Measurements from ENCODE around the gene GABRR2. TPM values are rescaled to one million over a fixed set of nuclear protein-coding genes. Genes with fewer than 3 reads are reported as not detected.

Gene GABRR2
- total and polyA plus RNA-seq, 2 of the 4 experiments (the other 2 are of a cell fraction): 0.26 TPM; not detected in 1

DNA sequence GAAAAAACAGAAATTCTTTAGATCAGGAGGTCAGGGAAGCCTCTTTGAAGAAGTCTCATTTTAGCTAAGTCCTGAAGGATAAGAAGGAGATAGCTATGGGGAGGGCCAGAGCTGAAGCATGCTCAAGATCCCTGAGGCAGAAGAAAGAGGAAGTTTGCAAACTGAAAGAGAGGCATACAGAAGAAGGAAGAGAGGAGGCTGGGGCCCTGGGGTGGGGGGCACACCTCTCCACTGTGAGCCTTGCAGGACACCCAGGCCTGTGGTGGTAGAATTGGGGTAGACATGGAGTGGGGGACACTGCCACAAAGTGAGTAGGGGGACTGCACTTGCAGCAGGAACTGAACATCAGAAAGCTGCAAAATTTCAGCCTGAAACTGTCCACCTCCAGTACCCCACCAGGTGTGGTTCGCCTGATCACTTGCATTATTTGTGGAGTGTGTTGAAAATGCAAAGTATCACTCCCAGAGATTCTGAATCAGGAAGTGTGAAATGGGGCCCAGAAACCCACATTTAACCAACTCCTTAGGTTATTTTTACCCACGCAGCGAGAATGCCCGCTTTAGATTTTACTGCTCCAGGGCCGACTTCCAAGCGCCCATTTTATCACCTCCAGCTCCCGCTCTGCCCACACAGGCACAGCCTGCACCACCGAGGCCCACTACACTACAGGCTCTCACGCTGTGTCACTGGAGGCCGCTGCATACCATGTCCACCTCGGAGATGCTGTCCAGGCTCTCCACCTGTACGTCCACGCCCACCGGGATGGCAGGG, 44.0 kb downstream of the GABRR2 start:
- H3K18ac ChIP-seq (ENCODE audit: low read depth, low read length): no peak overlapping the region
- intact Hi-C loops (cut with micrococcal nuclease) (no loop called here), dilution Hi-C loops (cut with HindIII; ENCODE audit: low sequenced_read_pairs, unreplicated experiment) (no loop called here), in situ Hi-C loops (cut with MboI; ENCODE audit: low sequenced_read_pairs) (no loop called here)
- no peak overlapping the region for H2AFZ ChIP-seq (replicated peaks; ENCODE audit: low read length, poor library complexity)
- TF ChIP-seq FOS (IDR thresholded peaks at IDR 0.05; ENCODE audit: low read depth, low read length) (no peak), MAZ (IDR thresholded peaks at IDR 0.05; ENCODE audit: borderline replicate concordance, low read depth, low read length) (no peak), MAFK (IDR thresholded peaks at IDR 0.05; ENCODE audit: low read depth, low read length) (no peak), BHLHE40 (IDR thresholded peaks at IDR 0.05; ENCODE audit: low read depth, low read length) (no peak), POLR2A (IDR thresholded peaks at IDR 0.05; ENCODE audit: low read depth, low read length) (no peak), CEBPB (IDR thresholded peaks at IDR 0.05; ENCODE audit: low read depth, low read length) (no peak), MXI1 (IDR thresholded peaks at IDR 0.05; ENCODE audit: borderline replicate concordance, low read depth, low read length) (no peak), NFE2L2 (IDR thresholded peaks at IDR 0.05; ENCODE audit: low read depth, low read length) (no peak), RAD21 (IDR thresholded peaks at IDR 0.05; ENCODE audit: low read length) (no peak), SMC3 (IDR thresholded peaks at IDR 0.05; ENCODE audit: low read depth, low read length) (no peak), RCOR1 (IDR thresholded peaks at IDR 0.05; ENCODE audit: insufficient replicate concordance, low read length) (no peak), RFX5 (IDR thresholded peaks at IDR 0.05; ENCODE audit: low read depth, low read length) (no peak)
- TF ChIP-seq, protein P1, sequence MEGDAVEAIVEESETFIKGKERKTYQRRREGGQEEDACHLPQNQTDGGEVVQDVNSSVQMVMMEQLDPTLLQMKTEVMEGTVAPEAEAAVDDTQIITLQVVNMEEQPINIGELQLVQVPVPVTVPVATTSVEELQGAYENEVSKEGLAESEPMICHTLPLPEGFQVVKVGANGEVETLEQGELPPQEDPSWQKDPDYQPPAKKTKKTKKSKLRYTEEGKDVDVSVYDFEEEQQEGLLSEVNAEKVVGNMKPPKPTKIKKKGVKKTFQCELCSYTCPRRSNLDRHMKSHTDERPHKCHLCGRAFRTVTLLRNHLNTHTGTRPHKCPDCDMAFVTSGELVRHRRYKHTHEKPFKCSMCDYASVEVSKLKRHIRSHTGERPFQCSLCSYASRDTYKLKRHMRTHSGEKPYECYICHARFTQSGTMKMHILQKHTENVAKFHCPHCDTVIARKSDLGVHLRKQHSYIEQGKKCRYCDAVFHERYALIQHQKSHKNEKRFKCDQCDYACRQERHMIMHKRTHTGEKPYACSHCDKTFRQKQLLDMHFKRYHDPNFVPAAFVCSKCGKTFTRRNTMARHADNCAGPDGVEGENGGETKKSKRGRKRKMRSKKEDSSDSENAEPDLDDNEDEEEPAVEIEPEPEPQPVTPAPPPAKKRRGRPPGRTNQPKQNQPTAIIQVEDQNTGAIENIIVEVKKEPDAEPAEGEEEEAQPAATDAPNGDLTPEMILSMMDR (conservative IDR thresholded peaks at IDR 0.05; ENCODE audit: low read depth, low read length): no peak
- TF ChIP-seq, protein P2, sequence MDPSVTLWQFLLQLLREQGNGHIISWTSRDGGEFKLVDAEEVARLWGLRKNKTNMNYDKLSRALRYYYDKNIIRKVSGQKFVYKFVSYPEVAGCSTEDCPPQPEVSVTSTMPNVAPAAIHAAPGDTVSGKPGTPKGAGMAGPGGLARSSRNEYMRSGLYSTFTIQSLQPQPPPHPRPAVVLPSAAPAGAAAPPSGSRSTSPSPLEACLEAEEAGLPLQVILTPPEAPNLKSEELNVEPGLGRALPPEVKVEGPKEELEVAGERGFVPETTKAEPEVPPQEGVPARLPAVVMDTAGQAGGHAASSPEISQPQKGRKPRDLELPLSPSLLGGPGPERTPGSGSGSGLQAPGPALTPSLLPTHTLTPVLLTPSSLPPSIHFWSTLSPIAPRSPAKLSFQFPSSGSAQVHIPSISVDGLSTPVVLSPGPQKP (IDR thresholded peaks at IDR 0.05; ENCODE audit: borderline replicate concordance, low read depth, low read length): no peak
- no peak overlapping the region for H2AK9ac ChIP-seq (replicated peaks; ENCODE audit: low read depth, low read length, poor library complexity)
- WGBS, 2 experiments (ENCODE audit: extremely low coverage in 2 of 2, insufficient read length in 1 of 2): 88% methylated on average over 6 of the region's 14 CpGs; no CpG with 5 or more reads in 1 of the 2 experiments
- no peak overlapping the region for H2BK120ac ChIP-seq (ENCODE audit: low read depth, low read length)
- H3K9me1 ChIP-seq (ENCODE audit: insufficient read depth, low read length): no peaks in the 10 kb centered on the region
- H3K23ac ChIP-seq (ENCODE audit: low read depth, low read length): no peak overlapping the region
- no peak overlapping the region for H4K8ac ChIP-seq (ENCODE audit: low read depth in 2 of 2, low read length in 2 of 2)
- no peak overlapping the region for H3K4me3 ChIP-seq (ENCODE audit: insufficient read depth, low read depth, low read length)
- no peaks in the 10 kb centered on the region for H3K36me3 ChIP-seq (ENCODE audit: control insufficient read depth, insufficient read depth, low read length)
- no peak overlapping the region for H2BK5ac ChIP-seq (ENCODE audit: low read depth, low read length, poor library complexity, severe bottlenecking)
- no peak overlapping the region for H3K14ac ChIP-seq (replicated peaks; ENCODE audit: low read depth, low read length)
- no peak for DNase-seq
- peaks cover 6% of the 10 kb centered on the region for H3K27me3 ChIP-seq (ENCODE audit: control insufficient read depth, insufficient read depth, low read length)
- no peaks in the 10 kb centered on the region for H4K20me1 ChIP-seq (ENCODE audit: insufficient read depth, low read length)
- no peak for ATAC-seq (ENCODE audit: low read depth)
- no peak overlapping the region for H3K27ac ChIP-seq (ENCODE audit: insufficient read depth, low read length)
- H3K9me3 ChIP-seq (ENCODE audit: control insufficient read depth, insufficient read depth, low read length): no peaks in the 10 kb centered on the region
- no peak overlapping the region for H2BK20ac ChIP-seq (ENCODE audit: low read depth, low read length)
- CTCF ChIA-PET: no interaction called here
- H4K91ac ChIP-seq (ENCODE audit: insufficient read depth, low read depth, low read length): no peak overlapping the region
- no peak overlapping the region for H3K4ac ChIP-seq (ENCODE audit: low read depth, low read length)
- no TSS peak for BruUV-seq (replicated peaks)
- no peaks in the 10 kb centered on the region for H3K79me1 ChIP-seq (ENCODE audit: low read depth in 1 of 2, low read length in 2 of 2)
- no peak overlapping the region for H2BK15ac ChIP-seq (ENCODE audit: low read depth, low read length)
- no peak overlapping the region for H4K5ac ChIP-seq (ENCODE audit: low read depth, low read length)
- no peak overlapping the region for H2AK5ac ChIP-seq (ENCODE audit: low read depth, low read length)
- POLR2A ChIA-PET (ENCODE audit: unreplicated experiment): no interaction called here
- H3K4me1 ChIP-seq (ENCODE audit: control insufficient read depth, insufficient read depth, low read length): no peaks in the 10 kb centered on the region
- no peak overlapping the region for H3K56ac ChIP-seq (ENCODE audit: extremely low read depth, insufficient read depth, low read length)
- H3K9ac ChIP-seq (ENCODE audit: low read depth, low read length): no peak overlapping the region
- H3K4me2 ChIP-seq (ENCODE audit: low read depth, low read length): no peak overlapping the region

Measured in IMR-90 (cell line).